K562 (cell line): ENCODE measurements around the gene SP2. TPM values are rescaled to one million over a fixed set of nuclear protein-coding genes. Genes with fewer than 3 reads are reported as not detected.

Experiments used
- BHLHE40 ChIP-seq: IDR thresholded peaks from 2 replicates; pipeline ENCODE4 v1.6.1; 2011; ENCODE audit warnings: low read length, improper control_type of control experiment
- BRD4 ChIP-seq: fragments of 200-600 bp; sonication (generic); IDR thresholded peaks from 2 replicates; pipeline ENCODE4 v1.6.1; 2017; ENCODE audit warnings: inconsistent platforms
- FOXA3 ChIP-seq, 2 experiments: fragments of 450-650 bp in 1 of 2; sonication (generic) in 1 of 2; formaldehyde crosslinking; IDR thresholded peaks in 1 of 2; conservative IDR thresholded peaks in 1 of 2; 2 replicates each; pipeline versions ENCODE4 v1.4.0 to v1.8.0; 2020 to 2022; ENCODE audit warnings: mild to moderate bottlenecking in 2 of 2, missing genetic modification reagents in 1 of 2
- KAT8 ChIP-seq: fragments of 450-650 bp; IDR thresholded peaks from 2 replicates; pipeline ENCODE4 v1.6.1; 2016; ENCODE audit warnings: low read depth, mild to moderate bottlenecking
- NCOA1 ChIP-seq: fragments of 450-650 bp; IDR thresholded peaks from 2 replicates; pipeline ENCODE4 v1.6.1; 2016; ENCODE audit warnings: low read depth
- PHB2 ChIP-seq: fragments of 450-650 bp; IDR thresholded peaks from 2 replicates; pipeline ENCODE4 v1.6.1; 2017; ENCODE audit warnings: low read depth
- SMAD4 ChIP-seq: fragments of 250-450 bp; sonication (Bioruptor Pico); conservative IDR thresholded peaks from 2 replicates; pipeline ENCODE4 v1.8.0; 2021; ENCODE audit warnings: inconsistent platforms, mild to moderate bottlenecking, moderate library complexity
- SRF ChIP-seq, 2 experiments: fragments of 250-450, 450-650 bp in 1 of 2; sonication (Bioruptor Pico) in 1 of 2; sonication (generic) in 1 of 2; formaldehyde crosslinking; IDR thresholded peaks; 2 replicates each; pipeline versions ENCODE4 v1.5.0 to v1.5.1; 2020 to 2022; ENCODE audit warnings: mild to moderate bottlenecking in 1 of 2, missing genetic modification reagents in 1 of 2
- ZNF146 ChIP-seq: IDR thresholded peaks from one replicate; pipeline ENCODE4 v1.6.1; 2018; ENCODE audit warnings: missing compliant biosample characterization; ENCODE audit not compliant: unreplicated experiment
- ZNF75A ChIP-seq: fragments of 450-650 bp; formaldehyde crosslinking; IDR thresholded peaks from 2 replicates; pipeline ENCODE4 v1.4.0; 2020; ENCODE audit warnings: mild to moderate bottlenecking
- polyA plus RNA-seq, 8 experiments: library from polyadenylated mRNA; depleted of rRNA in 4 of 8; stranded (reverse) in 5 of 8; unstranded in 3 of 8; fragments of >200 nt; fragmentation: Nextera tagmentation in 2 of 8; fragmentation: Illumina TruSeq in 1 of 8; extraction: Ambion mirVana in 2 of 8; extraction: Trizol in 1 of 8; gene quantifications; 2 replicates each; pipeline versions ENCODE4 v1.2.1 to v1.2.3, GENCODE V29; 2011 to 2014; ENCODE audit warnings: inconsistent platforms in 1 of 8, missing spikeins in 1 of 8
- total RNA-seq, 7 experiments: library from RNA; depleted of rRNA in 6 of 7; stranded (reverse); fragments of >200 nt in 6 of 7; fragmentation: Illumina TruSeq in 2 of 7; extraction: Trizol in 2 of 7; gene quantifications; 2 replicates each; pipeline versions ENCODE4 v1.2.1 to v1.2.3, GENCODE V29; 2011 to 2021; ENCODE audit warnings: low replicate concordance in 1 of 7
- TF ChIP-seq, protein P1 (sequence below): sonication (generic); formaldehyde crosslinking; IDR thresholded peaks from 2 replicates; pipeline ENCODE4 v1.8.1; 2023; ENCODE audit warnings: mild to moderate bottlenecking, missing genetic modification reagents
- TF ChIP-seq, protein P2 (sequence below), 2 experiments: fragments of 450-650 bp; conservative IDR thresholded peaks; 2 replicates each; pipeline ENCODE4 v1.6.1; 2017; ENCODE audit warnings: mild to moderate bottlenecking in 2 of 2, moderate library complexity in 2 of 2
- TF ChIP-seq, protein P3 (sequence below): fragments of 450-650 bp; IDR thresholded peaks from 2 replicates; pipeline ENCODE4 v1.6.1; 2016; ENCODE audit warnings: mild to moderate bottlenecking, moderate library complexity

SP2 gene
- total and polyA plus RNA-seq, 9 of the 15 experiments (the other 6 are each of a cell fraction or from before 2014, with no cell fraction given): 0.77 to 22.3 (median 2.3) TPM

DNA sequence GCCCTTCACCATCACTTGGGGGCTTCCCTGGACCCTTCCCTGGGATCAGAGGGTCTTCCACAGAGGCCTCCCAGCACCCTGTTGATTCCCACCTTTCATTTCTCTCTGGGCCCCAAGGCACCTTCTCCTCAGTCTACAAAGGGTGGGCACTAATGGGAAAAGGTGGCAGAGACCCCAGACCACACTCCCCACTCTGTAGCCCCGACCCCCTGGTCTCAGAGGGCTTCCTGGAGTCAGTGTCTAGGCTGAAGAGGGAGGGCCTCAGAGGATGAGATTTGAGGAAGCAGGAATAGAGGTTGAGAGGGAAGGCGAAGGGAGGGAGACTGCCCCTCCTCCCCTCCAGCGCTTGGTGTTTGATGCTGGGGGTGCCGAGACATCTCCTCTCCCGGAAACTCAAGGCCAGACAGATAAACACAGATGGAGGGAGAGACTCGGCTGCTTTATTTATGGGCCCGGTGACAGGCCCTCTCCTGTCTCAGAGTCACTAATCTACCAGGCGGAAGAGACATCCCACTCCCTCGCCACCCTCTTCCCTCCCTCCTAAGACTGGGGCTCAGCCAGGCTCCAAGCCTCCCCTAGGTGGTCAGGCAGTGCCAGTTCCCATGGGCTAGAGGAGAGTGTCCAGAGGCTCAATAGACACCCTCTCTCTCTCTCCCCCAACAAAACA, 18.5 kb upstream of the SP2 start (continued):
- TF ChIP-seq SRF (CRISPR knock-in tag; IDR thresholded peaks at IDR 0.05): 0 out of 4 replicates have a peak, but pooled peaks of 1 of the 2 experiments have one; percentile 9
- TF ChIP-seq BRD4: no peak
- TF ChIP-seq FOXA3 (CRISPR knock-in tag; conservative IDR thresholded peaks at IDR 0.05 in 1 of 2, IDR thresholded peaks at IDR 0.05 in 1 of 2): peak in 1 of 2 experiments; percentile 24; a peak in 1 of 4 replicates
- TF ChIP-seq NCOA1: peak; percentile 82
- TF ChIP-seq SMAD4: peak; percentile 100
- TF ChIP-seq, protein P1, sequence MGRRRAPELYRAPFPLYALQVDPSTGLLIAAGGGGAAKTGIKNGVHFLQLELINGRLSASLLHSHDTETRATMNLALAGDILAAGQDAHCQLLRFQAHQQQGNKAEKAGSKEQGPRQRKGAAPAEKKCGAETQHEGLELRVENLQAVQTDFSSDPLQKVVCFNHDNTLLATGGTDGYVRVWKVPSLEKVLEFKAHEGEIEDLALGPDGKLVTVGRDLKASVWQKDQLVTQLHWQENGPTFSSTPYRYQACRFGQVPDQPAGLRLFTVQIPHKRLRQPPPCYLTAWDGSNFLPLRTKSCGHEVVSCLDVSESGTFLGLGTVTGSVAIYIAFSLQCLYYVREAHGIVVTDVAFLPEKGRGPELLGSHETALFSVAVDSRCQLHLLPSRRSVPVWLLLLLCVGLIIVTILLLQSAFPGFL (CRISPR knock-in tag): 0 out of 2 replicates have a peak, but pooled peaks have one; percentile 33
- no peak for TF ChIP-seq ZNF75A (CRISPR knock-in tag)
- TF ChIP-seq, protein P2, sequence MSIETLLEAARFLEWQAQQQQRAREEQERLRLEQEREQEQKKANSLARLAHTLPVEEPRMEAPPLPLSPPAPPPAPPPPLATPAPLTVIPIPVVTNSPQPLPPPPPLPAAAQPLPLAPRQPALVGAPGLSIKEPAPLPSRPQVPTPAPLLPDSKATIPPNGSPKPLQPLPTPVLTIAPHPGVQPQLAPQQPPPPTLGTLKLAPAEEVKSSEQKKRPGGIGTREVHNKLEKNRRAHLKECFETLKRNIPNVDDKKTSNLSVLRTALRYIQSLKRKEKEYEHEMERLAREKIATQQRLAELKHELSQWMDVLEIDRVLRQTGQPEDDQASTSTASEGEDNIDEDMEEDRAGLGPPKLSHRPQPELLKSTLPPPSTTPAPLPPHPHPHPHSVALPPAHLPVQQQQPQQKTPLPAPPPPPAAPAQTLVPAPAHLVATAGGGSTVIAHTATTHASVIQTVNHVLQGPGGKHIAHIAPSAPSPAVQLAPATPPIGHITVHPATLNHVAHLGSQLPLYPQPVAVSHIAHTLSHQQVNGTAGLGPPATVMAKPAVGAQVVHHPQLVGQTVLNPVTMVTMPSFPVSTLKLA (conservative IDR thresholded peaks at IDR 0.05): peak in 1 of 2 experiments; percentile 50; a peak in 1 of 4 replicates
- TF ChIP-seq PHB2: no peak
- TF ChIP-seq, protein P3, sequence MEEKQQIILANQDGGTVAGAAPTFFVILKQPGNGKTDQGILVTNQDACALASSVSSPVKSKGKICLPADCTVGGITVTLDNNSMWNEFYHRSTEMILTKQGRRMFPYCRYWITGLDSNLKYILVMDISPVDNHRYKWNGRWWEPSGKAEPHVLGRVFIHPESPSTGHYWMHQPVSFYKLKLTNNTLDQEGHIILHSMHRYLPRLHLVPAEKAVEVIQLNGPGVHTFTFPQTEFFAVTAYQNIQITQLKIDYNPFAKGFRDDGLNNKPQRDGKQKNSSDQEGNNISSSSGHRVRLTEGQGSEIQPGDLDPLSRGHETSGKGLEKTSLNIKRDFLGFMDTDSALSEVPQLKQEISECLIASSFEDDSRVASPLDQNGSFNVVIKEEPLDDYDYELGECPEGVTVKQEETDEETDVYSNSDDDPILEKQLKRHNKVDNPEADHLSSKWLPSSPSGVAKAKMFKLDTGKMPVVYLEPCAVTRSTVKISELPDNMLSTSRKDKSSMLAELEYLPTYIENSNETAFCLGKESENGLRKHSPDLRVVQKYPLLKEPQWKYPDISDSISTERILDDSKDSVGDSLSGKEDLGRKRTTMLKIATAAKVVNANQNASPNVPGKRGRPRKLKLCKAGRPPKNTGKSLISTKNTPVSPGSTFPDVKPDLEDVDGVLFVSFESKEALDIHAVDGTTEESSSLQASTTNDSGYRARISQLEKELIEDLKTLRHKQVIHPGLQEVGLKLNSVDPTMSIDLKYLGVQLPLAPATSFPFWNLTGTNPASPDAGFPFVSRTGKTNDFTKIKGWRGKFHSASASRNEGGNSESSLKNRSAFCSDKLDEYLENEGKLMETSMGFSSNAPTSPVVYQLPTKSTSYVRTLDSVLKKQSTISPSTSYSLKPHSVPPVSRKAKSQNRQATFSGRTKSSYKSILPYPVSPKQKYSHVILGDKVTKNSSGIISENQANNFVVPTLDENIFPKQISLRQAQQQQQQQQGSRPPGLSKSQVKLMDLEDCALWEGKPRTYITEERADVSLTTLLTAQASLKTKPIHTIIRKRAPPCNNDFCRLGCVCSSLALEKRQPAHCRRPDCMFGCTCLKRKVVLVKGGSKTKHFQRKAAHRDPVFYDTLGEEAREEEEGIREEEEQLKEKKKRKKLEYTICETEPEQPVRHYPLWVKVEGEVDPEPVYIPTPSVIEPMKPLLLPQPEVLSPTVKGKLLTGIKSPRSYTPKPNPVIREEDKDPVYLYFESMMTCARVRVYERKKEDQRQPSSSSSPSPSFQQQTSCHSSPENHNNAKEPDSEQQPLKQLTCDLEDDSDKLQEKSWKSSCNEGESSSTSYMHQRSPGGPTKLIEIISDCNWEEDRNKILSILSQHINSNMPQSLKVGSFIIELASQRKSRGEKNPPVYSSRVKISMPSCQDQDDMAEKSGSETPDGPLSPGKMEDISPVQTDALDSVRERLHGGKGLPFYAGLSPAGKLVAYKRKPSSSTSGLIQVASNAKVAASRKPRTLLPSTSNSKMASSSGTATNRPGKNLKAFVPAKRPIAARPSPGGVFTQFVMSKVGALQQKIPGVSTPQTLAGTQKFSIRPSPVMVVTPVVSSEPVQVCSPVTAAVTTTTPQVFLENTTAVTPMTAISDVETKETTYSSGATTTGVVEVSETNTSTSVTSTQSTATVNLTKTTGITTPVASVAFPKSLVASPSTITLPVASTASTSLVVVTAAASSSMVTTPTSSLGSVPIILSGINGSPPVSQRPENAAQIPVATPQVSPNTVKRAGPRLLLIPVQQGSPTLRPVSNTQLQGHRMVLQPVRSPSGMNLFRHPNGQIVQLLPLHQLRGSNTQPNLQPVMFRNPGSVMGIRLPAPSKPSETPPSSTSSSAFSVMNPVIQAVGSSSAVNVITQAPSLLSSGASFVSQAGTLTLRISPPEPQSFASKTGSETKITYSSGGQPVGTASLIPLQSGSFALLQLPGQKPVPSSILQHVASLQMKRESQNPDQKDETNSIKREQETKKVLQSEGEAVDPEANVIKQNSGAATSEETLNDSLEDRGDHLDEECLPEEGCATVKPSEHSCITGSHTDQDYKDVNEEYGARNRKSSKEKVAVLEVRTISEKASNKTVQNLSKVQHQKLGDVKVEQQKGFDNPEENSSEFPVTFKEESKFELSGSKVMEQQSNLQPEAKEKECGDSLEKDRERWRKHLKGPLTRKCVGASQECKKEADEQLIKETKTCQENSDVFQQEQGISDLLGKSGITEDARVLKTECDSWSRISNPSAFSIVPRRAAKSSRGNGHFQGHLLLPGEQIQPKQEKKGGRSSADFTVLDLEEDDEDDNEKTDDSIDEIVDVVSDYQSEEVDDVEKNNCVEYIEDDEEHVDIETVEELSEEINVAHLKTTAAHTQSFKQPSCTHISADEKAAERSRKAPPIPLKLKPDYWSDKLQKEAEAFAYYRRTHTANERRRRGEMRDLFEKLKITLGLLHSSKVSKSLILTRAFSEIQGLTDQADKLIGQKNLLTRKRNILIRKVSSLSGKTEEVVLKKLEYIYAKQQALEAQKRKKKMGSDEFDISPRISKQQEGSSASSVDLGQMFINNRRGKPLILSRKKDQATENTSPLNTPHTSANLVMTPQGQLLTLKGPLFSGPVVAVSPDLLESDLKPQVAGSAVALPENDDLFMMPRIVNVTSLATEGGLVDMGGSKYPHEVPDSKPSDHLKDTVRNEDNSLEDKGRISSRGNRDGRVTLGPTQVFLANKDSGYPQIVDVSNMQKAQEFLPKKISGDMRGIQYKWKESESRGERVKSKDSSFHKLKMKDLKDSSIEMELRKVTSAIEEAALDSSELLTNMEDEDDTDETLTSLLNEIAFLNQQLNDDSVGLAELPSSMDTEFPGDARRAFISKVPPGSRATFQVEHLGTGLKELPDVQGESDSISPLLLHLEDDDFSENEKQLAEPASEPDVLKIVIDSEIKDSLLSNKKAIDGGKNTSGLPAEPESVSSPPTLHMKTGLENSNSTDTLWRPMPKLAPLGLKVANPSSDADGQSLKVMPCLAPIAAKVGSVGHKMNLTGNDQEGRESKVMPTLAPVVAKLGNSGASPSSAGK: no peak
- TF ChIP-seq BHLHE40: 0 out of 2 replicates have a peak, but pooled peaks have one; percentile 13
- no peak for TF ChIP-seq KAT8
- no peak for TF ChIP-seq ZNF146
